Liver (tissue), 9 donors: Measurements from ENCODE around the gene CPLANE2. TPM values are rescaled to one million over a fixed set of nuclear protein-coding genes. Genes with fewer than 3 reads are reported as not detected.

Experiments used
- DNase-seq: peaks from one replicate; pipeline ENCODE4 v3.0.0-alpha.2; 2017; ENCODE audit warnings: low spot score
- H3K27ac ChIP-seq, 2 donors: one replicate each; pipeline ENCODE4 v1.7.0; 2013; ENCODE audit warnings: inconsistent platforms in 2 of 2, low read length in 2 of 2, control low read depth in 1 of 2, low read depth in 1 of 2, mild to moderate bottlenecking in 1 of 2
- H3K27me3 ChIP-seq, 4 donors: one replicate each; pipeline versions ENCODE4 v1.6.1 to v1.7.0; 2013; ENCODE audit warnings: low read length in 3 of 4, inconsistent platforms in 1 of 4, mild to moderate bottlenecking in 1 of 4, moderate library complexity in 1 of 4; ENCODE audit not compliant: control insufficient read depth in 4 of 4, insufficient read depth in 4 of 4
- H3K36me3 ChIP-seq, 4 donors: one replicate each; pipeline versions ENCODE4 v1.6.1 to v1.7.0; 2013; ENCODE audit warnings: low read length in 3 of 4, mild to moderate bottlenecking in 3 of 4, low read depth in 1 of 4, moderate library complexity in 1 of 4; ENCODE audit not compliant: control insufficient read depth in 4 of 4, insufficient read depth in 3 of 4
- H3K4me1 ChIP-seq, 4 donors: one replicate each; pipeline versions ENCODE4 v1.6.1 to v1.7.0; 2013; ENCODE audit warnings: low read length in 3 of 4, mild to moderate bottlenecking in 3 of 4, moderate library complexity in 1 of 4; ENCODE audit not compliant: control insufficient read depth in 4 of 4, insufficient read depth in 4 of 4
- H3K4me3 ChIP-seq, 3 donors: one replicate each; pipeline versions ENCODE4 v1.6.1 to v1.7.0; 2013; ENCODE audit warnings: low read length in 3 of 3, control low read depth in 1 of 3, low read depth in 1 of 3, mild to moderate bottlenecking in 1 of 3
- H3K9ac ChIP-seq, 2 donors: one replicate each; pipeline ENCODE4 v1.7.0; 2013; ENCODE audit warnings: low read length in 2 of 2, mild to moderate bottlenecking in 2 of 2, moderate library complexity in 2 of 2, control low read depth in 1 of 2, low read depth in 1 of 2
- H3K9me3 ChIP-seq, 4 donors: one replicate each; pipeline versions ENCODE4 v1.6.1 to v1.7.0; 2013; ENCODE audit warnings: low read length in 3 of 4; ENCODE audit not compliant: control insufficient read depth in 4 of 4
- ATF3 ChIP-seq: IDR thresholded peaks from 2 replicates; pipeline ENCODE4 v1.6.1; 2016; ENCODE audit warnings: antibody characterized with exemption
- CTCF ChIP-seq: fragments of 150-350 bp; IDR thresholded peaks from 2 replicates; pipeline ENCODE4 v1.5.1; 2017; ENCODE audit warnings: improper control_type of control experiment, low read depth, low read length; ENCODE audit not compliant: missing input control
- EGR1 ChIP-seq, 2 donors: IDR thresholded peaks; 2 replicates each; pipeline ENCODE4 v1.6.1; 2016 to 2018; ENCODE audit warnings: antibody characterized with exemption in 2 of 2, low read depth in 2 of 2
- FOXA1 ChIP-seq: IDR thresholded peaks from 2 replicates; pipeline ENCODE4 v1.6.1; 2016; ENCODE audit warnings: antibody characterized with exemption
- FOXA2 ChIP-seq: IDR thresholded peaks from 2 replicates; pipeline ENCODE4 v1.6.1; 2016; ENCODE audit warnings: antibody characterized with exemption
- GABPA ChIP-seq, 2 donors: IDR thresholded peaks in 1 of 2; conservative IDR thresholded peaks in 1 of 2; 2 replicates each; pipeline ENCODE4 v1.6.1; 2016; ENCODE audit warnings: antibody characterized with exemption in 2 of 2, mild to moderate bottlenecking in 1 of 2, moderate library complexity in 1 of 2
- HNF4A ChIP-seq, 2 donors: conservative IDR thresholded peaks; 2 replicates each; pipeline ENCODE4 v1.6.1; 2016; ENCODE audit warnings: antibody characterized with exemption in 2 of 2, mild to moderate bottlenecking in 2 of 2
- HNF4G ChIP-seq: IDR thresholded peaks from 2 replicates; pipeline ENCODE4 v1.6.1; 2016; ENCODE audit warnings: antibody characterized with exemption
- JUND ChIP-seq, 2 donors: IDR thresholded peaks; 2 replicates each; pipeline ENCODE4 v1.6.1; 2016; ENCODE audit warnings: antibody characterized with exemption in 2 of 2
- MAX ChIP-seq: IDR thresholded peaks from 2 replicates; pipeline ENCODE4 v1.6.1; 2016; ENCODE audit warnings: antibody characterized with exemption
- NR2F2 ChIP-seq: IDR thresholded peaks from 2 replicates; pipeline ENCODE4 v1.6.1; 2016; ENCODE audit warnings: antibody characterized with exemption
- REST ChIP-seq: IDR thresholded peaks from 2 replicates; pipeline ENCODE4 v1.6.1; 2016; ENCODE audit warnings: antibody characterized with exemption, mild to moderate bottlenecking
- RXRA ChIP-seq, 2 donors: IDR thresholded peaks; 2 replicates each; pipeline ENCODE4 v1.6.1; 2017 to 2018; ENCODE audit warnings: antibody characterized with exemption in 2 of 2, mild to moderate bottlenecking in 1 of 2
- SP1 ChIP-seq: IDR thresholded peaks from 2 replicates; pipeline ENCODE4 v1.6.1; 2018; ENCODE audit warnings: antibody characterized with exemption, mild to moderate bottlenecking
- TAF1 ChIP-seq: conservative IDR thresholded peaks from 2 replicates; pipeline ENCODE4 v1.6.1; 2016; ENCODE audit warnings: antibody characterized with exemption, mild to moderate bottlenecking
- YY1 ChIP-seq: IDR thresholded peaks from 2 replicates; pipeline ENCODE4 v1.6.1; 2016; ENCODE audit warnings: antibody characterized with exemption, mild to moderate bottlenecking
- ZBTB33 ChIP-seq: IDR thresholded peaks from 2 replicates; pipeline ENCODE4 v1.6.1; 2016; ENCODE audit warnings: antibody characterized with exemption
- WGBS: extraction: QIAGEN DNeasy Blood & Tissue Kit; methylation state at CpG from one replicate; pipeline ENCODE4 v1.1.7; 2013; 5-methylcytosine and 5-hydroxymethylcytosine counted together
- polyA plus RNA-seq, 2 donors: library from polyadenylated mRNA; stranded (reverse) in 1 of 2; unstranded in 1 of 2; fragments of 200-250 nt in 1 of 2; fragments of >200 nt in 1 of 2; fragmentation: Nextera tagmentation in 1 of 2; extraction: Ambion mirVana in 1 of 2; gene quantifications; one replicate each; pipeline versions ENCODE4 v1.2.1 to v1.2.3, GENCODE V29; 2013 to 2015
- total RNA-seq, 2 donors: library from RNA; depleted of rRNA; stranded (reverse); fragments of >200 nt; gene quantifications; one replicate each; pipeline ENCODE4 v1.2.3, GENCODE V29; 2014
- donor health status: healthy.
- donor health status: healthy.
- donor health status: healthy.
- donor health status: healthy.
- donor health status: healthy.

Gene CPLANE2
- total and polyA plus RNA-seq, 4 donors, result 0.96 to 2.7 (median 2.5) TPM

- no peak for TF ChIP-seq ZBTB33
- TF ChIP-seq RXRA (IDR thresholded peaks at IDR 0.05), result no peak
- TF ChIP-seq HNF4A (conservative IDR thresholded peaks at IDR 0.05), result no peak
- no peak for TF ChIP-seq REST
- TF ChIP-seq SP1, result no peak
- TF ChIP-seq TAF1, result no peak
- no peak for TF ChIP-seq HNF4G
- no peak for TF ChIP-seq YY1
- no peak overlapping the region for H3K27ac ChIP-seq
- WGBS, result 94% methylated on average over 1 of the region's 1 CpG
- DNase-seq, result no peak
- no peak overlapping the region for H3K4me3 ChIP-seq
- H3K9me3 ChIP-seq, result no peaks in the 10 kb centered on the region
- H3K9ac ChIP-seq, result no peak overlapping the region
- peaks cover 0 to 4% (median 0%) of the 10 kb centered on the region in 4 donors for H3K4me1 ChIP-seq
- no peaks in the 10 kb centered on the region for H3K27me3 ChIP-seq
- peaks cover 0 to 2% (median 0%) of the 10 kb centered on the region in 4 donors for H3K36me3 ChIP-seq
Observed at GRCh38 chr1:16262067-16262466, 25.1 kb upstream of the CPLANE2 start.

GRCh38 chr1:16260814-16261213 lies 23.8 kb upstream of the CPLANE2 start:
- DNase-seq, result no peak
- 88% methylated on average over 1 of the region's 1 CpG for WGBS

More at GRCh38 chr1:16260814-16261213, 23.8 kb upstream of the CPLANE2 start:
- Histone ChIP-seq H3K9me3 (no peaks in the 10 kb centered on the region), H3K27ac (no peak overlapping the region), H3K4me3 (no peak overlapping the region), H3K36me3 (peaks cover 0 to 3% (median under 1%) of the 10 kb centered on the region in 4 donors), H3K27me3 (no peaks in the 10 kb centered on the region), H3K4me1 (no peaks in the 10 kb centered on the region), H3K9ac (no peak overlapping the region)
- TF ChIP-seq REST (no peak), RXRA (IDR thresholded peaks at IDR 0.05) (no peak), FOXA2 (no peak), FOXA1 (no peak), CTCF (no peak), GABPA (IDR thresholded peaks at IDR 0.05 in 1 of 2, conservative IDR thresholded peaks at IDR 0.05 in 1 of 2) (no peak), SP1 (no peak), TAF1 (no peak), JUND (IDR thresholded peaks at IDR 0.05) (no peak), EGR1 (IDR thresholded peaks at IDR 0.05; ENCODE audit: low read depth in 2 of 2) (no peak), HNF4G (no peak), HNF4A (conservative IDR thresholded peaks at IDR 0.05) (no peak), NR2F2 (no peak), ATF3 (no peak), ZBTB33 (no peak), MAX (no peak)
